Measurements from ENCODE around the gene CPLX3. TPM values are rescaled to one million over a fixed set of nuclear protein-coding genes. Genes with fewer than 3 reads are reported as not detected.

Gene CPLX3
- total RNA-seq, 1 donor = not detected

- no peak for DNase-seq (ENCODE audit: low read depth)
- no peak for TF ChIP-seq CTCF (IDR thresholded peaks at IDR 0.05; ENCODE audit: insufficient read depth, low read length)
Observed at GRCh38 chr15:74798388-74799254, 27.8 kb upstream of the CPLX3 start.

DNA sequence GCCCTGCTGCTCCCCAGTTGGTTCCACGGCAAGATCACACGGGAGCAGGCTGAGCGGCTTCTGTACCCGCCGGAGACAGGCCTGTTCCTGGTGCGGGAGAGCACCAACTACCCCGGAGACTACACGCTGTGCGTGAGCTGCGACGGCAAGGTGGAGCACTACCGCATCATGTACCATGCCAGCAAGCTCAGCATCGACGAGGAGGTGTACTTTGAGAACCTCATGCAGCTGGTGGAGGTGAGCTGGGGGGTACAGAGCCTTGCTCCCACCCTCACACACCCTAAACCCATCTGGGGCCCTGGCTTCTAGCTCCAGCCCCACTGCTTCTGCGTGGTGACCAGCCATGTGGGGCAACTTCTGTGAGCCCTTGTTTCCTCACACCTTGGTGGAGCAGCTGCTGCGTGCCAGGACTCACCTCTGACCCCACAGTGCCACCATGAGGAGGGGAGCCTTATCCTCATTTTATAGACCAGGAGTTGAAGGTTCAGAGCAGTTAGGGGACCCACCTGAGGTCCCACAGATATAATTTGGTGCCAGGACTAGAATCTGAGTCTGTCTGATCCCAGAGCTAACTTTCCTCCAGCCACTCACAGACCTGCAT is 27.1 kb upstream of the CPLX3 start:
- no peak for DNase-seq (ENCODE audit: low read depth)
- no peak overlapping the region for H3K4me3 ChIP-seq (ENCODE audit: low read depth, low read length)
- no peak for TF ChIP-seq CTCF (IDR thresholded peaks at IDR 0.05; ENCODE audit: insufficient read depth, low read length)

More at GRCh38 chr15:74798388-74799254, 27.8 kb upstream of the CPLX3 start:
- H3K4me3 ChIP-seq (ENCODE audit: low read depth, low read length) = no peak overlapping the region

GRCh38 chr15:74799856-74800558 is 26.4 kb upstream of the CPLX3 start:
- peak; percentile 99 for TF ChIP-seq CTCF (IDR thresholded peaks at IDR 0.05; ENCODE audit: insufficient read depth, low read length)
- no peak overlapping the region for H3K4me3 ChIP-seq (ENCODE audit: low read depth, low read length)
- DNase-seq (ENCODE audit: low read depth) = peak; percentile 56

DNA sequence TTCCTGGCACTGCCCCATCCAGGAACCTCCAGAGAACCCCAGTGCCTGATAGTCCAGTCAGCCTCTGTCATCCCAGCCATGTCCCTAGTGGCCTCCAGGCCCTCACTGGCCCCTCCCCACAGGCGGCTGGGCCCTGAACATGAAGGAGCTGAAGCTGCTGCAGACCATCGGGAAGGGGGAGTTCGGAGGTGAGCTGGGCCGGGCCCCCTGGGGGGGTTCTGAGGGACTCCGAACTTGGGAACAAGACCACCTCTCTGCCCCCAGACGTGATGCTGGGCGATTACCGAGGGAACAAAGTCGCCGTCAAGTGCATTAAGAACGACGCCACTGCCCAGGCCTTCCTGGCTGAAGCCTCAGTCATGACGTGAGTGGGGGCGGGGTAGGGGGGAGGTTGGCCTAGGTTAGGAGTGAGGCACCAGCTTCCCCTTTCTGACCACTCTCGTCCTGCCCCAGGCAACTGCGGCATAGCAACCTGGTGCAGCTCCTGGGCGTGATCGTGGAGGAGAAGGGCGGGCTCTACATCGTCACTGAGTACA is 25.8 kb upstream of the CPLX3 start:
- no peak overlapping the region for H3K4me3 ChIP-seq (ENCODE audit: low read depth, low read length)
- TF ChIP-seq CTCF (IDR thresholded peaks at IDR 0.05; ENCODE audit: insufficient read depth, low read length) = no peak
- no peak for DNase-seq (ENCODE audit: low read depth)

GRCh38 chr15:74801311-74801997 is 25.0 kb upstream of the CPLX3 start:
- no peak for TF ChIP-seq CTCF (IDR thresholded peaks at IDR 0.05; ENCODE audit: insufficient read depth, low read length)
- H3K4me3 ChIP-seq (ENCODE audit: low read depth, low read length) = no peak overlapping the region
- DNase-seq (ENCODE audit: low read depth) = no peak

GRCh38 chr15:74802290-74802689 is 24.1 kb upstream of the CPLX3 start:
- DNase-seq (ENCODE audit: low read depth) = no peak
- no peak overlapping the region for H3K4me3 ChIP-seq (ENCODE audit: low read depth, low read length)
- no peak for TF ChIP-seq CTCF (IDR thresholded peaks at IDR 0.05; ENCODE audit: insufficient read depth, low read length)
